ENCODE results near the gene DLL1.

DNA sequence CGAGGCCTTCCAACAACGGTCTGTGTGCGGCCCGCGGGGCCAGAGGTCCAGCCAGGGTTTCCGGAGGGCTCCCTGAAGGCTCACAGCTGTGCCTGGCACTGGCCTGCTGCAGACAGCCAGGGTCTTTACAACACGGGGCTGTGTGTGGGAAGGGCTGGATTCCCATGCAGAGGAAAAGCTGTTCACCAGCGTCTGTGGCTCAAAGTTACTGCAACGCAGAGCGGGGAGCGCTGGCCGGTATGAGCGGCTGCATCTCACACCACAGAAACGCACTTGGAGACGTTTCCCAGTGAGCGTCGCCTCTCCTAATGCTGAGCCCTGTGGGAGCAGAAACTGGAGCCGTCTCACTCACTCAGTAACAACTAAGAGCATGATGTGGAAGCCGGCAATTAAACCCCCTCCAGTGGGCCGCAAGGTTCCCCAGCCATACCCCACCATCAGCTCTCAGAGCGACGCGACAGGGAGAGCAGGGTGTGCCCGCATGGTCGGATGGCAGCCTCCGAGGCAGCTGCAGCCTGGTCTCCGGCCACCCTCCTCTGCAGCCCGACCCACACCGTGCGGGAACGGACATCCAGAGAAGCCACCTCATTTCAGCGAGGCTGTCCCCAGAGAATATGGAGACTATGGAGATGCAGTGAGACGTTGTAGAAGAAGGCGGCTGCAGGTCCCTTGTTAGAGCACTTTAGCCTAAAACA is 42.6 kb downstream of the DLL1 start:
- TF ChIP-seq, protein P1, sequence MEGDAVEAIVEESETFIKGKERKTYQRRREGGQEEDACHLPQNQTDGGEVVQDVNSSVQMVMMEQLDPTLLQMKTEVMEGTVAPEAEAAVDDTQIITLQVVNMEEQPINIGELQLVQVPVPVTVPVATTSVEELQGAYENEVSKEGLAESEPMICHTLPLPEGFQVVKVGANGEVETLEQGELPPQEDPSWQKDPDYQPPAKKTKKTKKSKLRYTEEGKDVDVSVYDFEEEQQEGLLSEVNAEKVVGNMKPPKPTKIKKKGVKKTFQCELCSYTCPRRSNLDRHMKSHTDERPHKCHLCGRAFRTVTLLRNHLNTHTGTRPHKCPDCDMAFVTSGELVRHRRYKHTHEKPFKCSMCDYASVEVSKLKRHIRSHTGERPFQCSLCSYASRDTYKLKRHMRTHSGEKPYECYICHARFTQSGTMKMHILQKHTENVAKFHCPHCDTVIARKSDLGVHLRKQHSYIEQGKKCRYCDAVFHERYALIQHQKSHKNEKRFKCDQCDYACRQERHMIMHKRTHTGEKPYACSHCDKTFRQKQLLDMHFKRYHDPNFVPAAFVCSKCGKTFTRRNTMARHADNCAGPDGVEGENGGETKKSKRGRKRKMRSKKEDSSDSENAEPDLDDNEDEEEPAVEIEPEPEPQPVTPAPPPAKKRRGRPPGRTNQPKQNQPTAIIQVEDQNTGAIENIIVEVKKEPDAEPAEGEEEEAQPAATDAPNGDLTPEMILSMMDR (conservative IDR thresholded peaks at IDR 0.05) = no peak
- no peak for TF ChIP-seq EZH2 (IDR thresholded peaks at IDR 0.05; ENCODE audit: low read depth)

All from PC-9 (cell line).